Coronary artery (tissue), 2 donors: ENCODE data around the gene SALL3.

Source experiments
- DNase-seq: peaks from one replicate; pipeline ENCODE4 v3.0.0-alpha.2; 2017; ENCODE audit warnings: low spot score
- H3K27ac ChIP-seq, 2 donors: fragments of 200-600 bp; sonication (generic); one replicate each; pipeline ENCODE4 v1.5.1; 2016 to 2019
- H3K4me3 ChIP-seq: fragments of 200-600 bp; sonication (generic); 2 replicates; pipeline ENCODE4 v1.5.1; 2016; ENCODE audit warnings: mild to moderate bottlenecking, moderate library complexity
- CTCF ChIP-seq: fragments of 200-600 bp; sonication (generic); IDR thresholded peaks from one replicate; pipeline ENCODE4 v1.5.1; 2019; ENCODE audit warnings: antibody characterized with exemption

Gene SALL3

DNA sequence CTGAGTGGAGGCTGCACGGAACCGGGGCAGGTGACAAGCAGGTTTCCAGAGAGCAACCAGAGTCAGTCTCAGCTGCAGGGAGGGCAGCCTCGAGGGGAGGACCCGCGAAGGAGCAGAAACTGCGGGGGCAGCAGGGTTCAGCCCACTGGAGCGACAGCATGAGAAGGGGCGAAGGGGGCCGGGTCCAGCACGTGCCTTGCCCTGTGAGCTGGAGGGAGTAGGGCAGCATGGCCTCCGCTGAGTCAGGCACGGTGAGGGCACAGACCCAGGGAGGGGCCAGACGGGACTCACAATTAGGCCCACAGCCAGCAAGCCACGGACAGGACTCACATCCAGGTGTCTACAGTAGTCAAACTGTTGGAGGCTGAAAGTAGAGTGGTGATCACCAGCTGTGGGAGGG is 66.9 kb downstream of the SALL3 start:
- Histone ChIP-seq H3K4me3 (no peak overlapping the region), H3K27ac (no peak overlapping the region)
- DNase-seq: no peak
- no peak for TF ChIP-seq CTCF

DNA sequence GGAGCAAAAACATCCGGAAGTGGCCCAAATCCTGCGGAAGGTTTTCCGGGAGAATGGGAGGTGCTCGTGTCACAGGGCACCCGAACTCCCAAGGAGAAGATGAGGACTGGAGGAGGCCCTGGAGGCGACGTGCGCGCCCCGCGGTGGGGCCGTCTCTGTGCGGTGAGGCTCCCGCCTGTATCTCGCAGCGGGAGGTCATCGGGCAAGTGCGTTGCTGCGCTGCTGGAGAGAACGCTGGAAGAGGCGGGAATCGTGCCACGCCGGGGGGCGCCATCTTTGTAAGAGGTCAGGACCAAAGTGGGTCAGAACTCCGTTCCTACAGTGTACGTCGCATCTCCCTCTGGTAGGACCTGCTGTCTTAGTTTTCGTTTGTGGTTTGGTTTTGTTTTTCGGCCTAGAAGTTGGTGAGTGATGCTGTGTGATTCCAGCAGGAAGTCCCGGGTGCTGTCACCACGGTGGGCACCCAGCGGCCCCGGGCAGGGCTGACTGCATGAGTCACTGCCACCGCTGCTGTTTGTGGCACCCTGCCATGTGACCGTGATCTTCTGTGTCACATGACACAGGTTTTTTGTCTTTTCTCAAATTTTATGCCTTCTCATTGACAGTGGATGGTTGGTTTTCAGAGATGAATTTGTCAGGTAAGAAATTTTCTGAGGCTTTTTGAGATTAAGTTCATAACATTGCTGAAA is 68.1 kb downstream of the SALL3 start:
- no peak overlapping the region for H3K27ac ChIP-seq
- H3K4me3 ChIP-seq: no peak overlapping the region
- TF ChIP-seq CTCF: no peak
- no peak for DNase-seq

GRCh38 chr18:79048245-79048632 is 68.6 kb downstream of the SALL3 start:
- no peak overlapping the region for H3K4me3 ChIP-seq
- TF ChIP-seq CTCF: no peak
- H3K27ac ChIP-seq: no peak overlapping the region
- no peak for DNase-seq

DNA sequence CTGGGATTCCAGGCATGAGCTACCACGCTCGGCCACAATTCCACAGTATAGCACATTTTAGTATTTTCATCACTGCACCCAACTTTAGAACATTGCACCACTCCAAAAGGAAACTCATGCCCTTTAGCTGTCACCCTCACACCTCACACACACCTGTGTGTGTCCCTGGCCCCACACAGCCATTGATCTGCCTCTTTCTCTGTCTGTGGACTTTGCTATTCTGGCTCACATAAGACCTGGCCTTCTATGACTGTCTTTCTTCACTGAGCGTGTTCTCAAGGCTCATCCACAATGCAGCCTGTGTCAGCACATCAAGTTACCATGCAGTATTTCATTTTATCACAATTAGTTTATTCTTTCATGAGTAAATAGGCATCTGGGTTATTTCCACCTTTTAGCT is 69.9 kb downstream of the SALL3 start:
- no peak overlapping the region for H3K27ac ChIP-seq
- no peak for TF ChIP-seq CTCF
- H3K4me3 ChIP-seq: no peak overlapping the region
- no peak for DNase-seq
